A673 (cell line): ENCODE results near the gene ZNF784.

Experiments used
- EZH2 ChIP-seq: fragments of 200-600 bp; sonication (generic); IDR thresholded peaks from 2 replicates; pipeline ENCODE4 v1.6.1; 2017; ENCODE audit warnings: borderline replicate concordance, low read depth, mild to moderate bottlenecking, mixed read lengths, antibody characterized with exemption, low read length; ENCODE audit not compliant: poor library complexity, severe bottlenecking
- TF ChIP-seq, protein P1 (sequence below): fragments of 300-800, 200-600 bp; sonication (generic); conservative IDR thresholded peaks from 2 replicates; pipeline ENCODE4 v1.5.1; 2017; ENCODE audit warnings: low read depth, mild to moderate bottlenecking, antibody characterized with exemption, low read length, moderate library complexity, mixed read lengths

- TF ChIP-seq, protein P1, sequence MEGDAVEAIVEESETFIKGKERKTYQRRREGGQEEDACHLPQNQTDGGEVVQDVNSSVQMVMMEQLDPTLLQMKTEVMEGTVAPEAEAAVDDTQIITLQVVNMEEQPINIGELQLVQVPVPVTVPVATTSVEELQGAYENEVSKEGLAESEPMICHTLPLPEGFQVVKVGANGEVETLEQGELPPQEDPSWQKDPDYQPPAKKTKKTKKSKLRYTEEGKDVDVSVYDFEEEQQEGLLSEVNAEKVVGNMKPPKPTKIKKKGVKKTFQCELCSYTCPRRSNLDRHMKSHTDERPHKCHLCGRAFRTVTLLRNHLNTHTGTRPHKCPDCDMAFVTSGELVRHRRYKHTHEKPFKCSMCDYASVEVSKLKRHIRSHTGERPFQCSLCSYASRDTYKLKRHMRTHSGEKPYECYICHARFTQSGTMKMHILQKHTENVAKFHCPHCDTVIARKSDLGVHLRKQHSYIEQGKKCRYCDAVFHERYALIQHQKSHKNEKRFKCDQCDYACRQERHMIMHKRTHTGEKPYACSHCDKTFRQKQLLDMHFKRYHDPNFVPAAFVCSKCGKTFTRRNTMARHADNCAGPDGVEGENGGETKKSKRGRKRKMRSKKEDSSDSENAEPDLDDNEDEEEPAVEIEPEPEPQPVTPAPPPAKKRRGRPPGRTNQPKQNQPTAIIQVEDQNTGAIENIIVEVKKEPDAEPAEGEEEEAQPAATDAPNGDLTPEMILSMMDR: no peak
- TF ChIP-seq EZH2: no peak
These were observed 22.7 kb upstream of the ZNF784 start for GRCh38 chr19:55646889-55647731.
